ENCODE measurements around the gene PPP3R2. TPM values are rescaled to one million over a fixed set of nuclear protein-coding genes. Genes with fewer than 3 reads are reported as not detected.

Gene PPP3R2
- total RNA-seq, 1 experiment from 2014 or later, result not detected

- H3K79me1 ChIP-seq (ENCODE audit: insufficient read depth, low read depth, low read length, poor library complexity, severe bottlenecking), result no peaks in the 10 kb centered on the region
- peaks cover 17 to 19% of the 10 kb centered on the region in 2 experiments for H3K4me1 Mint-ChIP-seq
- H3K9ac ChIP-seq (ENCODE audit: extremely low read depth, insufficient read length, low read length), result no peak overlapping the region
- no peaks in the 10 kb centered on the region for H3K9me3 Mint-ChIP-seq
- WGBS (ENCODE audit: extremely low coverage, insufficient read length, low lambda C conversion rate), result no CpG with 5 or more reads among the region's 5 CpGs
- no peak overlapping the region for H3K27ac ChIP-seq (ENCODE audit: insufficient read length, low read depth, low read length)
- H4K20me1 ChIP-seq (ENCODE audit: control insufficient read depth, insufficient read depth, insufficient read length), result no peaks in the 10 kb centered on the region
- no peak overlapping the region for H2AK5ac ChIP-seq (ENCODE audit: insufficient read length, low read length)
- no peak overlapping the region for H3K14ac ChIP-seq (ENCODE audit: insufficient read depth, low read length)
- peaks cover 6% of the 10 kb centered on the region; the same call in 1 of the 2 replicates for H3K4me1 ChIP-seq (ENCODE audit: insufficient read depth, low read length)
- H2BK15ac ChIP-seq (ENCODE audit: low read depth, low read length), result no peak overlapping the region
- H3K18ac ChIP-seq (ENCODE audit: insufficient read length, low read depth, low read length), result no peak overlapping the region
- no peak overlapping the region for H4K91ac ChIP-seq (ENCODE audit: insufficient read length, low read depth, low read length)
- no peaks in the 10 kb centered on the region for H3K23me2 ChIP-seq (ENCODE audit: insufficient read length, low read depth, low read length, poor library complexity, severe bottlenecking)
- TF ChIP-seq CTCF (conservative IDR thresholded peaks at IDR 0.05), result peak; percentile 71
- H3K27me3 Mint-ChIP-seq (ENCODE audit: low read depth), result no peaks in the 10 kb centered on the region
- no peak overlapping the region for H3K56ac ChIP-seq (ENCODE audit: insufficient read length, low read depth, low read length)
- no peaks in the 10 kb centered on the region for H3K9me3 ChIP-seq (ENCODE audit: control insufficient read depth, low read depth, low read length)
- no peak overlapping the region for H4K5ac ChIP-seq (ENCODE audit: insufficient read length, low read depth, low read length)
- no peaks in the 10 kb centered on the region for H3K79me2 ChIP-seq (ENCODE audit: insufficient read depth, low read length)
- H2BK20ac ChIP-seq (ENCODE audit: low read depth, low read length, poor library complexity, severe bottlenecking), result no peak overlapping the region
- no peak overlapping the region for H4K8ac ChIP-seq (replicated peaks; ENCODE audit: insufficient read length, low read depth, low read length)
- H3K4me3 Mint-ChIP-seq, result no peak overlapping the region
- H3K23ac ChIP-seq (ENCODE audit: insufficient read length, low read depth, low read length), result no peak overlapping the region
- H3T11ph ChIP-seq (ENCODE audit: low read length), result no peak overlapping the region
- no peak overlapping the region for H3K4ac ChIP-seq (ENCODE audit: low read depth, low read length)
- no peak for DNase-seq
- no peak overlapping the region for H3K4me2 ChIP-seq (ENCODE audit: insufficient read depth, insufficient read length, low read length)
- no peak overlapping the region for H2BK5ac ChIP-seq (ENCODE audit: insufficient read length, low read length)
- H3K27ac Mint-ChIP-seq, result no peak overlapping the region
- H2BK12ac ChIP-seq (ENCODE audit: insufficient read length, low read depth, low read length), result no peak overlapping the region
- H2BK120ac ChIP-seq (ENCODE audit: low read depth, low read length, poor library complexity, severe bottlenecking), result no peak overlapping the region
- H2AFZ ChIP-seq (ENCODE audit: low read length), result no peak overlapping the region
- peaks cover 32 to 52% (median 50%) of the 10 kb centered on the region in 3 experiments for H3K36me3 Mint-ChIP-seq (ENCODE audit: insufficient read depth in 1 of 3, low read depth in 3 of 3)
- H3K27me3 ChIP-seq (ENCODE audit: insufficient read depth, low read length), result no peaks in the 10 kb centered on the region
These were observed 27.7 kb downstream of the PPP3R2 start for GRCh38 chr9:101566904-101567724.

Data from H9 (cell line).